Fibroblast of skin of scalp (primary cell): Measurements from ENCODE around the gene RPLP2.
A peak's percentile ranks its signal among the peaks of the same experiment; 100 is the strongest.

Experiments used
- DNase-seq: peaks from one replicate; pipeline ENCODE4 v3.0.0-alpha.2; 2013

RPLP2 gene

DNA sequence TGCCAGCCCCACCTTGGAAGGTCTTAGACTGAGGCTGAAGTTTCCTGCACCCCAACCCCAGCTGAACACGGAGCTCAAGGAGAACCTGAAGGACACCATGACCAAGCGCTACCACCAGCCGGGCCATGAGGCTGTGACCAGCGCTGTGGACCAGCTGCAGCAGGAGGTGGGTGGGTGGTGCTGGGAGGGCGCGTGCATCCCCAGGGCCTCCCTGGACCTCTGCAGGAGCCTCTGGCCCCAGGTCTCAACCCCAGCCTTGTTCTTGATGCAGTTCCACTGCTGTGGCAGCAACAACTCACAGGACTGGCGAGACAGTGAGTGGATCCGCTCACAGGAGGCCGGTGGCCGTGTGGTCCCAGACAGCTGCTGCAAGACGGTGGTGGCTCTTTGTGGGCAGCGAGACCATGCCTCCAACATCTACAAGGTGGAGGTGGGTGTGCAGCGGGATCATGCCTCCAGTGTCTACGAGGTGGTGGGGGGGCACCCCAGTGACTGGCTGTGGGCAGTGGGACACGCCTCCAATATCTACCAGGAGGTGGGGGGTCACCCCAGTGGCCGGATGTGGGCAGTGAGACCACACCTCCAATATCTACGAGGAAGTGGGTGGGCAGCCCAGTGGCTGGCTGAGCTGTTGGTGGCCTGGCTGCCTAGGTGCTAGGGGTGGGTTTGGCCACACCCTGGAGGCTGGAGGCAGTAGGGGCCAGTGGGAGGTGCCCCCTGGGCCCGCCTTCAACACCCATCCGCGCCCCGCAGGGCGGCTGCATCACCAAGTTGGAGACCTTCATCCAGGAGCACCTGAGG is 27.6 kb downstream of the RPLP2 start:
- no peak for DNase-seq

GRCh38 chr11:837990-838307 is 28.2 kb downstream of the RPLP2 start:
- DNase-seq, result no peak

- no peak for DNase-seq
Observed at GRCh38 chr11:838441-839279, 28.9 kb downstream of the RPLP2 start.

DNA sequence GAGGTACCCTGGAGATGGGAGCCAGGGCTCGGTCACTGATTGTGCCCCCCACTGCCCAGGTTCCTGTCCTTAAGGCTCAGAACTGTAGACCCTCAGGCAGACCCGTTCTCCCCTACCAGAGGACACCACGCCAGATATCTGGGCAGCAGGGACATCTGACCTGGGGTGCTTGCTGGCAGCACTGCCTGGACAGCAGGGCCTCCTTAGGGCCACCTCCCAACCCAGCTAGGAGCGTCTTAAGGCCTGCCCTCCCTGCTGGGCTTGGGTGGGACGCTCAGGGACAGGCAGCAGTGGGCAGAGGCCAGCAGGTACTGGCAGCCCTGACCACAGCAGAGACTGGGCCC is 29.5 kb downstream of the RPLP2 start:
- DNase-seq, result no peak

- no peak for DNase-seq
Observed at GRCh38 chr11:839875-840617, 30.3 kb downstream of the RPLP2 start.

DNA sequence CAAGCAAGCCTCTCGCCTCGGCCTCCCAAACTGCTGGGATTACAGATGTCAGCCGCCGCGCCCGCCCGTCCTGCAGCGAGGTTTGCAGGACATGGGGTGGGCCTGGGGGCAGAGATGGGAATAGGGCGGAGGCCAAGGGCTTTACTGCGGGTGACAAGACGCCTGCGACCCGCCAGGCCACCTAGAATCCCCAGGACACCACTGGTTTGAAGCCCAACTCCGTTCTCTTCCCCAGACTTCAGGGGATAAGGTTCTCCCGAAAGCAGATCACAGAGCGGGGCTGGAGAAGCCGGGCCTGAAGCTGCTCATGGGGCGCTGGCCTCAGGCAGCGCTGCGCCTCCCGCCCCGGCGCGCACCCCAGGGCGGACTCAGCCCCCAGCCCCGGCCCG is 32.2 kb downstream of the RPLP2 start:
- no peak for DNase-seq

DNA sequence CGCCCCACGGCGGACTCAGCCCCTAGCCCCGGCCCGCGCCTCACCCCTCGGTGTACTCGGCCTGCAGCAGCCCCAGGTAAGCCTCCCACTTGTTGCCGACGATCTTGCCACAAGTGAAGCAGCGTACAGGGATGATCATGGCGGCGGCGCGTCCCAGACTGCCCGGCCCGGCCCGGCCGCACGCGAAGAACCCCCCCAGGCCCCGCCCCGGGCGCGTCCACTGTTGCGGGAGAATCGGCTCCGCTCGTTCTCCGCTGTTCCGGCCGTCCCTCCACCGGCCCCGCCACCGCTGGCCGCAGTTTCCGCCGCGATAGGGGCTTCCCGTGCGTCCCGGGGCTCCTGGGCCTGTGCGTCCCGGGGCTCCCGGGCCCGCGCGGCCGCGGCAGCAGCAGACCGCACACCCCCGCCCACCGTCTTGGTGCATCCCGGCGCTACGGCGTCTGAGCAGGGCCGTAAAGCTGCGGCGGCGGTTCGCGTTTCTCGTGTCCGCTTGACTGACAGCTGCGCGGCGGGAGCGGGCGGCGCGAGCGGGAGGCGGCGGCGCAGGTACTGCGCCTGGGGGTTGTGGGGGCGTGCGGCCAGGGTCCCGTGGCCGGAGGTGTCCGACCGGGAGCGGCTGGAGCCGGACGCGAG is 32.7 kb downstream of the RPLP2 start, which contains the start of the genes POLR2L and TSPAN4:
TSS of gene POLR2L (minus strand) at position 160 of the 633 bp plus-strand sequence. CDS start at position 139, 21 bp downstream.
TSS of gene TSPAN4 (plus strand) at position 483 of the 633 bp plus-strand sequence. CDS start 7,453 bp downstream, outside the sequence.
- DNase-seq, result peak; percentile 89

DNA sequence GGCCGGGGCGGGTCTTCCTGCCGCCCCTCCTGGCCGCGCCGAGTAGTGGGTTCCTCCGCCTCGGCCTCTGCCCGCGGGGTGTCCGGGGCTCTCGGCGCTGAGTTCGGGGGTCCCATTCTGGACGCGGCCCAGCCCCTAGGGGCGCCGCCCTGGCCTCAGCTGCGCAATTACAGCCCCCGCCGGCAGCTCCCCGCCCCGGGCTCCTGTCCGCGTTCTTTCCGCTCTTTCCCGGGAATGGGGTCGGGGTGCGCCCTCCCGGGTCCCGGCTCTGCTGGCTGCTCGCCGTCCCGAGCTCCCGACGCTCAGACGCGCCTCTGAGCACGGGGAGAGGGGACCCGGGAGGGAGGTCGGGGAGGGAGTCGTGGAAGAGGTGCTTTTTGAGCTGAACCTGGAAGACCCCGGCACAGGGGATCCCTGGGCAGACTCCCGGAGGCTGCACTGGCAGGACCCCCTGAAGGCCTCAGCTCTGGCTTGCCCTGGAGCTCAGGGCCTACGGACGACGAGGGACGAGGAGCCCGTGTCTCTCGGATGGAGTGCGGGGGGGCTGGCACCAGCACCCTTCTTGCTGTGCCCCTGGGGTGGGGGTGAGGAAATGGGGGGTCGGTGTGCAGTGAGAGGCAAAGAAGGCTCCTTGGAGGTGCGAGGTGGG is 33.4 kb downstream of the RPLP2 start:
- DNase-seq, result no peak

DNA sequence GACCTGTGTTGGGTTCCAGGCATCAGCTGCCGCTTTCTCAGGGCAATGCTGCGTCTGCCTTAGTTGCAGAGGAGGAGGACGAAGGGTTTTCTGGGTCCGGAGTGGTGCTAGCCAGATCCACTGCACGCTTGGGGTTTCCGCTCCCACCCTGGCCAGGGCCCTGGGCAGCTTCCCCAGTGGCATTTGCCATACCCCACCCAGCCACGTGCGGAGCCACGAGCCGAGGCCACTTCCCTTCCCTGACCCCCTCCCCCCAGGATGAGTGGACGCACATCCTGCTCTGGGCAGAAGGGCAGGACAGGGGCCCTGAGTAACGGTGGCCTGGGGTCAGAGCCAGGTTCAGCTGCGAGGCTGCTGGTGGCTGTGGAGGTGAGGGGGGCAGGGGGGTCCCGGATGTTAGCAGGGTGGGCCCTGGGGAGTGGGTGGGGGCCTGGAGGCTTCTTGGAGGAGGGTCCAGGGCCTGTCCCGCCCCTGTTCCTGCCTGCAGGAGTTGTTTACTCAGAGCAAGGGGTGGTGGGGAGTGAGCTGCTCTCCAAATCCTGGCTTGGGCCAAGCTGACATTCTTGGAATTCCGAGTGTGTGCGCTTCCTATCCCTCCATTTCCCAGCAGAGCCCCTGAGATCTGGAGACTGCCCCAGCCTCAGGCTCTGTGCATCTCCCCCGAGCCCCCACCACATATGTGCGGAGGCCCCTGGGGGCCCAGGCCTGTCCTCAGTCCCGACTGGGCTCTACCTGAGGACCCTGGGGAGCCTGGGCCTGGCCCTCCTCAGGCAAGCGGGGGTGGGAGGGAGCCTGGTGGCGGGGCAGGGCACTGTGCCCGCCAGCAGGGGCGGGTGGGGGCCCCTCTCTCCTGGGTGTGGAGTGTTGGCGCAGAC is 34.3 kb downstream of the RPLP2 start:
- DNase-seq, result peak; percentile 97

DNA sequence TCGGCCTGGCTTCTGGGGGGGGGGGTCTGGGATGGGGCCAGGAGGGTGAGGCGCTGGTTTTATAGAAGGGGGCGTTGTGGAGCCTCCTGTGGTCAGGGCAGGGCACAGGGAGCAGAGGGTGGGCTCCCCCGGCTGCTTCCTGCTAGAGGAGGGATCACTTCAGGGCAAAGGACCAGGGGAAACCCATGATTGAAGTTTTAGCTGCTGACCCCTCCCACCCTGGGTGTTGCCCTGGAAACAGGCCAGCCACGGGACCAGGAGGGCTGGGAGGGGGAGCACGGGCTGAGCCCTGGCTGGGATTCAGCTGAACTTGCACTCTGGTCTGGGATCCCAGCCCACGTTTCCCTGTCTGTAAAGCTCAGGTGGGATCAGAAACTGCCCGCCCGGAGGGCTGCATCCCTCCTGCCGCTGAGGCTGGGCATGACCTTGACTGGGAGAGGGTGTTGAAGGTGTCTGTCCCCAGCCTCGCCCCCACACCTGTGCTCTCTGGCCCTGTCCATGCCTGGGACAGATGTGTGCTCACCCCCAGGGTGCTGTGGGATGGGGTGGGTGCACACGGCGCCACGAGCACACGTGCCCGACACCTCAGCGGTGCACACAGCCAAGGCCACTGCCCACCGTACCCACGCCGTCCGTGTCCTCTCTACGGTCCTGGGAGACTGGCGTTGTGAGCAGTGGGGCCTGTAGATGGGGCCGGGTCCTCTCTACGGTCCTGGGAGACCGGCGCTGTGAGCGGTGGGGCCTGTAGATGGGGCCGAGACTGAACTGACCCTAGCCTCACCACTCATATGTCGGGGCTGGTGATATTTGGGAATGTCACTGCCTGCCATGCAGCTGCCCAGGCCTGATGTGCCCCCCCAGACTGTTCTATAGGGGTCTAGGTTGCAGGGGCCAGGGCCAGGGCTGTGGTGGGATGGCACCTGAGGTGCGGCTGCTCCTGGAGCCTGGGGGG is 35.2 kb downstream of the RPLP2 start:
- peak; percentile 93 for DNase-seq

DNA sequence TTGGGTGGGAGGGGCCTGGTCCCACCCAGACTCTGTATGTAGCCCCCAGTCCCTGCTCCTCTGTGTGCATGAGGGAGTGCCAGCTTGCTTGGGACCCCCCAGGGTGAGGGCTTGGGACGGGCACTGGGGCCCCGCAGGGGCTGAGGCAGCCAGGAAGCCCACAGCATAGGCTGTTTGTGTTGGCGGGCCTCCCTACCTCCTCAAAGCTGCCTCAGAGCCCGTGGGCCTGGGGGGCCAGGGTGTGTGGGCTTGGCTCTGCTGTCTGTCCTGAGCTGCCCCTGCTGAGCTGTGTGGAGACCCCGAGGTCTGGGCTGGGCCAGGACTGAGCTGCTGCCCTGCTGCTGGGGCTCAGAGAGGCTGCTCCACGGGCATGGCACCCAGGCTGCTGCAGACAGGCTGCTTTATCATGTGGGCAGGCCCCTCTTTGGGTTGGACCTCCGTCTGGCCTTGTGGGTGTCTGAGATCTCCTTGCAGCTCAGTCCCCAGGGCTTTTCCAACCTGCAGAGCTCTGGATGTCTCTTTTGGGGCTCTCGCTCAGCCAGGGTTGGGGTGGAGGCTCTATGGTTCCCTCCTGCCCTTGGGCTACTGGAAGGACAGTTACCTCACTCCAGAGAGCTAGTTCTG is 36.2 kb downstream of the RPLP2 start:
- DNase-seq, result peak; percentile 78

GRCh38 chr11:846496-847098 is 36.8 kb downstream of the RPLP2 start:
- peak; percentile 31 for DNase-seq

- DNase-seq, result no peak
Observed at GRCh38 chr11:847876-848275, 38.1 kb downstream of the RPLP2 start.

DNA sequence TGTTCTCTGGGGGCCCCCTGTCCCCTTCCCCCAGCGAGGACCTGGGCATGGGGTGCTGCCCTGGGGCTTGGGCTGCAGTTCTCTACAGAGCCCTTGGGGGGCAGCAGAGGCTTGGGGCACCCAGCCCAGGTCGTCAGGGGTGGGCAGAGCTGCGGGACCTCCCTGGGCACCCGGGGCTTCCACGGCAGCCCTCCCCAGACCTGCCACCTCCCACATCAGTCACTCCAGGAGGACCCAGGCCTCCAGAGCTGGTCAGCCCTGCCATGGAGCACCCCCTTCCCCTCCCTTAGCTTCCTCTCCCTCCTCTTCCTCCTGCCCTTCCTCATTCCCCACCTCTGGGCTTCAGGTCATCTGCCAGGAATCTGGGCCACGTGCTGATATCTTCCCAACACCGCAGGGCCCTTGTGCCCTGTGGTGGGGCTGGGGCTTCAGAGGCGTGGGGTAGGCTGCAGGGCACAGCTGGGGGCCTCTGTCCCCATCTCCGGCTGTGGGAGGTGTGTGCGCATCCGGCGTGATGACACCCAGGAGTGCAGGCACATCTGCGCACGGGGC is 38.7 kb downstream of the RPLP2 start:
- peak; percentile 37 for DNase-seq

DNA sequence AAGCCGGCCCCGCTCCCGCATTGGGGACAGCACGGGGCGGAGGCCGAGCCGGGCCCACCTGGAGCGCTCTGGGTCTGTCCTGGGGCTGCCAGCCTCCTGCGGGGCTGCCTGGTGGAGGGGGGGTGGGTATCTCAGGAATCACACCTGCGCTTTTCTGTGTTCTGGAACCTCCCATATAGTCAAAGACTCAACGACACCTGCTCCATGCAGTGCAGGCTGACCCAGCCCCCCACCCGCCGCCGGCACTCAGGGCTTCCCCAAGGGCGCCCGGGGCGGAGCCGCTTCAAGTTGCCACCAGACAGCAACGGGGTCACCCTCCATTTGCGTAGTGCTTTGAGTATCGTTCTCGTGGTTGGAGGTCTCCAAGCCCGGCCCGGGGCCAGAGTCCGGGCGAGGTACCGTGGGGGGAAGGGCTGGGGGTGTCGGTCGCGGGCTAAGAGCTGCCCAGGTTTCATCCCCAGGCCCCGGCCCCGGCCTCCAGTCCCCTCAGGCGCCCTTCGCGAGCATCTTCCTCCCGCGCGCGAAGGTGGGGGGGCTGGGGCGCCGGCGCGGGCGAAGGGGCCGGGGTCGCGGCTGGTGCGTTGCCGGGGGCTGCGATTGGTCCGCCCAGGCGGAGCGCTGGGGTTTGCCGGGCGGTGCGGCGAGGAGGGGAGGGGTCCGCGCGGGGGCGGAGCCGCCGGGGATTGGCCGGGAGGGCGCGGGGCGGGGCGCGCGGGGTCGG is 39.5 kb downstream of the RPLP2 start:
- DNase-seq, result no peak

DNA sequence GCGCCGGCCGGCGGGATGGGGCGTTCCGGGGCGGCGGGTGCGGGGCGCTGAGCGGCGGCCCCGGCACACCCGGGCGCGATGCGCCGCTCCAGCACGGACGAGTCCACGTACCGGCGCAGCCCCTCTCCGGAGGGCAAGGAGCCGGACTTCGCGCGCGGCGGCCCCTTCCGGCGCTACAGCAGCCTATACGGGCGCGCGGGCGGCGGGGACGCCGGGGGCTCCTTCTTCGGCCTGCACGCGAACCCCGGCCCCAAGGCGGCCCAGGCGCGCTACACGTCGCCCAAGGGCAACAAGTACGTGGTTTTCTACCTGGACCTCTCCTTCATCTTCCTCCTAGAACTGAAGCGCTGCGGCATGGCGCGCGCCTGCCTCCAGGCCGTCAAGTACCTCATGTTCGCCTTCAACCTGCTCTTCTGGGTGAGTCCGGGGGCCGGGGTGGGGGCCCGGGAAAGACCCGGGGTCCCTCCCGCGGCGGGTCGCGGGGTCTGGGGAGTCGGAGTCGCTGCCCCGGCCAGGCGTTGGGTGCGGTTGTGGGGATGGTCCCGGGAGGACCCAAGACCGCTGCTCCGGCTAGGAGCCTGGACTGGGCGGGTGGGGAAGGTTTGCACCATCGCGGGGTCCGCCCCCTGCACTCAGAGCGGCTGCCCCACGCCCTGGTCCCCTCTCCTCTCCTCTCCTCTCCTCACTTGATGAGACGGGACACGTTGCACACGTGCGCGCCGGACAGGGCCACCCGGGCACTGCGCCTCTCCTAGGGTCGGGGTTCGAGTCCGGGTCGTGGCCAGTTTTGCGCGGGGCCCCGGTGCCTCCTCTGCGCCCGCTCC is 40.4 kb downstream of the RPLP2 start:
- DNase-seq, result no peak
